Right lobe of liver (tissue), 4 donors: ENCODE measurements around the gene SLC7A11.

Experiments used
- POLR2A ChIP-seq: fragments of 450-650 bp; IDR thresholded peaks from one replicate; pipeline ENCODE4 v1.6.1; 2017; ENCODE audit warnings: antibody characterized with exemption, mild to moderate bottlenecking
- TF ChIP-seq, protein P1 (sequence below), 4 donors: fragments of 200-600 bp in 3 of 4; fragments of 450-650 bp in 1 of 4; IDR thresholded peaks; one replicate each; pipeline versions ENCODE4 v1.5.1 to v1.8.0; 2016 to 2022; ENCODE audit warnings: antibody characterized with exemption in 4 of 4, mild to moderate bottlenecking in 2 of 4
- donor health status: DM: no; HTN: no; CAD: no.
- donor health status: DM: no; HTN: no; CAD: no.
- donor health status: DM: no; HTN: yes; CAD: no.

DNA sequence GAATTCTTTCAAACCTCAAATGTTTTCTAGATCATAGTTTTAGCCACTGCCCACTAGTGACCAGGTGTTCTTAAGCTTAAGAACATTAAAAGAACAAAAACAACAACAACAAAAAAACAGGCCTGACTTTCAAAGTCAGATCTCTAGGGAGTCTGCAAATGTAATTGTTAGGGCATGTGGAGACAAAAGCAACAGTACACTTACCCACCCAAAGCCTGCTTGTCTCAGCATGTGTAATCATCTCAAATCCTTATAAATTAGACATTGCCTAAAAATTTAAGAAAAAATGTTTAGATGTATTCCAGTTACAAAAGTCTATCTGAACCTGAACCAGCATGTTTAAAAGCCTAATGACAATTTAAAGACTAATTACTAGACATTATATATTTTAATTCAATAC, 79.9 kb downstream of the SLC7A11 start:
- TF ChIP-seq, protein P1, sequence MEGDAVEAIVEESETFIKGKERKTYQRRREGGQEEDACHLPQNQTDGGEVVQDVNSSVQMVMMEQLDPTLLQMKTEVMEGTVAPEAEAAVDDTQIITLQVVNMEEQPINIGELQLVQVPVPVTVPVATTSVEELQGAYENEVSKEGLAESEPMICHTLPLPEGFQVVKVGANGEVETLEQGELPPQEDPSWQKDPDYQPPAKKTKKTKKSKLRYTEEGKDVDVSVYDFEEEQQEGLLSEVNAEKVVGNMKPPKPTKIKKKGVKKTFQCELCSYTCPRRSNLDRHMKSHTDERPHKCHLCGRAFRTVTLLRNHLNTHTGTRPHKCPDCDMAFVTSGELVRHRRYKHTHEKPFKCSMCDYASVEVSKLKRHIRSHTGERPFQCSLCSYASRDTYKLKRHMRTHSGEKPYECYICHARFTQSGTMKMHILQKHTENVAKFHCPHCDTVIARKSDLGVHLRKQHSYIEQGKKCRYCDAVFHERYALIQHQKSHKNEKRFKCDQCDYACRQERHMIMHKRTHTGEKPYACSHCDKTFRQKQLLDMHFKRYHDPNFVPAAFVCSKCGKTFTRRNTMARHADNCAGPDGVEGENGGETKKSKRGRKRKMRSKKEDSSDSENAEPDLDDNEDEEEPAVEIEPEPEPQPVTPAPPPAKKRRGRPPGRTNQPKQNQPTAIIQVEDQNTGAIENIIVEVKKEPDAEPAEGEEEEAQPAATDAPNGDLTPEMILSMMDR (IDR thresholded peaks at IDR 0.05) = no peak
- TF ChIP-seq POLR2A = no peak
